K562 (cell line): Measurements from ENCODE around the gene CPED1. TPM values are rescaled to one million over a fixed set of nuclear protein-coding genes. Genes with fewer than 3 reads are reported as not detected.

Source experiments
- ATAC-seq: fragments of 200-7000 bp; cut with Tn5 transposase; 3 replicates; pipeline ENCODE4 v1.9.1; 2020; ENCODE audit warnings: moderate library complexity
- BruUV-seq: library from RNA; stranded (reverse); fragments of 400-500 nt; replicated peaks from 2 replicates; lab custom pipeline; 2021; lab: Mats Ljungman, UMichigan
- CTCF ChIA-PET: fragments of 300-600 bp; formaldehyde crosslinking; extraction: SDS; loops from one replicate; lab custom pipeline; 2021; ENCODE audit warnings: low intra/inter-chr PET ratio; lab: Yijun Ruan, JAX
- POLR2A ChIA-PET: fragments of 300-600, 350-650 bp; sonication (Branson Sonifier 250); formaldehyde crosslinking; extraction: SDS; loops from one replicate; lab custom pipeline; 2021; ENCODE audit warnings: antibody characterized with exemption, inconsistent platforms; lab: Yijun Ruan, JAX
- DNase-seq, 4 experiments: peaks; one replicate each; pipeline versions ENCODE4 v3.0.0 to v3.0.0-alpha.2; 2011 to 2018; ENCODE audit warnings: low spot score in 3 of 4, mixed read lengths in 3 of 4; ENCODE audit errors: extremely low read depth in 1 of 4
- FAIRE-seq: peaks from 2 replicates; lab custom pipeline; 2011; peaks lifted over from hg19 to GRCh38; lab: Jason Lieb, UNC
- H2AFZ ChIP-seq: 2 replicates; pipeline ENCODE4 v1.6.0; 2011; ENCODE audit warnings: low read depth, low read length, control low read depth, inconsistent platforms
- H3K27ac ChIP-seq: fragments of 200-600 bp; 3 replicates; pipeline ENCODE4 v1.8.0; 2011; ENCODE audit warnings: low read depth, mild to moderate bottlenecking, control low read depth, inconsistent platforms, low read length, moderate library complexity, mixed read lengths; ENCODE audit errors: extremely low read depth
- H3K27me3 ChIP-seq, 2 experiments: fragments of 300-600 bp in 1 of 2; 2 replicates in 1 of 2; 3 replicates in 1 of 2; pipeline versions ENCODE4 v1.6.0 to v1.8.0; 2011; ENCODE audit warnings: inconsistent platforms in 2 of 2, low read length in 2 of 2, mild to moderate bottlenecking in 1 of 2, mixed read lengths in 1 of 2, moderate library complexity in 1 of 2; ENCODE audit not compliant: control insufficient read depth in 2 of 2, insufficient read depth in 2 of 2
- H3K36me3 ChIP-seq: fragments of 300-600 bp; 3 replicates; pipeline ENCODE4 v1.8.0; 2011; ENCODE audit warnings: mild to moderate bottlenecking, low read length, inconsistent platforms; ENCODE audit not compliant: control insufficient read depth, insufficient read depth
- H3K4me1 ChIP-seq, 2 experiments: fragments of 200-600 bp in 1 of 2; replicated peaks in 1 of 2; 2 replicates in 1 of 2; 3 replicates in 1 of 2; pipeline versions ENCODE4 v1.5.1 to v1.8.0; 2011; ENCODE audit warnings: inconsistent platforms in 2 of 2, low read length in 2 of 2, mild to moderate bottlenecking in 1 of 2, mixed read lengths in 1 of 2, moderate library complexity in 1 of 2; ENCODE audit not compliant: control insufficient read depth in 2 of 2, insufficient read depth in 2 of 2
- H3K4me2 ChIP-seq: 2 replicates; pipeline ENCODE4 v1.6.1; 2011; ENCODE audit warnings: low read length, control low read depth, inconsistent platforms, mixed read lengths; ENCODE audit not compliant: insufficient read depth
- H3K4me3 ChIP-seq: fragments of 200-600 bp; sonication (generic), shearing (Covaris generic); 2 replicates; pipeline ENCODE4 v1.5.1; 2016; ENCODE audit warnings: control low read depth, inconsistent platforms
- H3K79me2 ChIP-seq: fragments of 200-600 bp; 3 replicates; pipeline ENCODE4 v1.8.0; 2011; ENCODE audit warnings: low read length, inconsistent platforms; ENCODE audit not compliant: control insufficient read depth, insufficient read depth
- H3K9ac ChIP-seq, 2 experiments: 2 replicates each; pipeline versions ENCODE4 v1.6.0 to v1.6.1; 2011; ENCODE audit warnings: low read depth in 2 of 2, low read length in 2 of 2, control low read depth in 1 of 2, inconsistent platforms in 1 of 2, mild to moderate bottlenecking in 1 of 2, mixed read lengths in 1 of 2; ENCODE audit not compliant: insufficient read depth in 1 of 2
- H3K9me1 ChIP-seq: one replicate; pipeline ENCODE4 v1.6.0; 2011; ENCODE audit warnings: inconsistent platforms, mild to moderate bottlenecking, low read length, moderate library complexity; ENCODE audit not compliant: control insufficient read depth, insufficient read depth
- H3K9me3 ChIP-seq: replicated peaks from 2 replicates; pipeline ENCODE4 v1.5.1; 2011; ENCODE audit warnings: low read depth, low read length, inconsistent platforms; ENCODE audit not compliant: control insufficient read depth, insufficient read depth
- H4K20me1 ChIP-seq: replicated peaks from 2 replicates; pipeline ENCODE4 v1.6.1; 2011; ENCODE audit warnings: low read length, inconsistent platforms, mixed read lengths; ENCODE audit not compliant: control insufficient read depth, insufficient read depth
- ADNP ChIP-seq: fragments of 200-800 bp; sonication (Bioruptor generic); IDR thresholded peaks from 2 replicates; pipeline ENCODE4 v1.6.1; 2016; ENCODE audit warnings: missing genetic modification characterization, missing compliant biosample characterization
- CBX3 ChIP-seq, 2 experiments: IDR thresholded peaks; 1 replicate in 1 of 2; 2 replicates in 1 of 2; pipeline ENCODE4 v1.6.1; 2012; ENCODE audit warnings: inconsistent platforms in 2 of 2, low read length in 2 of 2, borderline replicate concordance in 1 of 2, control low read depth in 1 of 2
- CSDE1 ChIP-seq, 2 experiments: fragments of 450-650 bp; IDR thresholded peaks; 2 replicates each; pipeline ENCODE4 v1.6.1; 2016; ENCODE audit warnings: mild to moderate bottlenecking in 1 of 2
- FOXJ3 ChIP-seq: sonication (generic); formaldehyde crosslinking; IDR thresholded peaks from 2 replicates; pipeline ENCODE4 v1.4.0; 2020; ENCODE audit warnings: mild to moderate bottlenecking, missing genetic modification reagents
- FOXK1 ChIP-seq: sonication (generic); formaldehyde crosslinking; IDR thresholded peaks from 2 replicates; pipeline ENCODE4 v1.8.0; 2022; ENCODE audit warnings: missing genetic modification reagents, mild to moderate bottlenecking, borderline replicate concordance
- IFI16 ChIP-seq: fragments of 250-450 bp; sonication (Bioruptor Pico); IDR thresholded peaks from 2 replicates; pipeline ENCODE4 v2.1.2; 2022; ENCODE audit warnings: mild to moderate bottlenecking, inconsistent platforms
- MEF2D ChIP-seq: conservative IDR thresholded peaks from 2 replicates; pipeline ENCODE4 v1.6.1; 2016; ENCODE audit warnings: low read depth, missing genetic modification characterization, missing compliant biosample characterization
- MTA3 ChIP-seq: fragments of 450-650 bp; formaldehyde crosslinking; IDR thresholded peaks from 2 replicates; pipeline ENCODE4 v1.6.1; 2017; ENCODE audit warnings: mild to moderate bottlenecking, borderline replicate concordance
- NR2C2 ChIP-seq, 2 experiments: fragments of 200-800 bp in 1 of 2; sonication (Bioruptor generic) in 1 of 2; sonication (generic) in 1 of 2; formaldehyde crosslinking in 1 of 2; IDR thresholded peaks; 2 replicates each; pipeline versions ENCODE4 v1.6.1 to v1.8.0; 2016 to 2022; ENCODE audit warnings: mild to moderate bottlenecking in 1 of 2, missing compliant biosample characterization in 1 of 2, missing genetic modification characterization in 1 of 2, missing genetic modification reagents in 1 of 2
- NR3C1 ChIP-seq: sonication (generic); formaldehyde crosslinking; IDR thresholded peaks from 2 replicates; pipeline ENCODE4 v1.8.1; 2022; ENCODE audit warnings: missing genetic modification reagents
- RB1 ChIP-seq: fragments of 450-650 bp; IDR thresholded peaks from 2 replicates; pipeline ENCODE4 v1.6.1; 2017; ENCODE audit warnings: low read depth, mild to moderate bottlenecking
- RBM34 ChIP-seq: fragments of 200-400 bp; formaldehyde crosslinking; IDR thresholded peaks from 2 replicates; pipeline ENCODE4 v1.6.1; 2018; ENCODE audit warnings: low read length, borderline replicate concordance; ENCODE audit not compliant: insufficient read depth
- STAG1 ChIP-seq: sonication (generic); formaldehyde crosslinking; IDR thresholded peaks from 2 replicates; pipeline ENCODE4 v1.5.0; 2020; ENCODE audit warnings: missing genetic modification reagents, borderline replicate concordance
- ZBTB17 ChIP-seq: fragments of 450-650 bp; formaldehyde crosslinking; IDR thresholded peaks from 2 replicates; pipeline ENCODE4 v1.4.0; 2020; ENCODE audit warnings: mild to moderate bottlenecking
- ZNF644 ChIP-seq: fragments of 200-800 bp; sonication (Bioruptor generic); IDR thresholded peaks from 2 replicates; pipeline ENCODE4 v1.6.1; 2016; ENCODE audit warnings: low read depth, missing genetic modification characterization, missing compliant biosample characterization
- ZNF780A ChIP-seq: fragments of 250-450 bp; sonication (Bioruptor Pico); IDR thresholded peaks from 2 replicates; pipeline ENCODE4 v1.5.0; 2021; ENCODE audit warnings: mild to moderate bottlenecking
- WGBS: fragments of 100-300 bp; shearing (Covaris generic); methylation state at CpG from one replicate; pipeline ENCODE4 v1.1.6; 2016; ENCODE audit warnings: low coverage, mixed read lengths; ENCODE audit not compliant: insufficient coverage; ENCODE audit errors: missing lambda C conversion rate; 5-methylcytosine and 5-hydroxymethylcytosine counted together
- in situ Hi-C: fragments of 300-500 bp; cut with MboI; formaldehyde crosslinking; loops from 4 replicates; pipeline ENCODE4 v1.15.0; 2018; ENCODE audit warnings: inconsistent platforms, mixed read lengths
- intact Hi-C: fragments of 100-400 bp; cut with micrococcal nuclease; formaldehyde crosslinking; loops from 2 replicates; pipeline ENCODE4 v1.14.2; 2022
- polyA plus RNA-seq, 8 experiments: library from polyadenylated mRNA; depleted of rRNA in 4 of 8; stranded (reverse) in 5 of 8; unstranded in 3 of 8; fragments of >200 nt; fragmentation: Nextera tagmentation in 2 of 8; fragmentation: Illumina TruSeq in 1 of 8; extraction: Ambion mirVana in 2 of 8; extraction: Trizol in 1 of 8; gene quantifications; 2 replicates each; pipeline versions ENCODE4 v1.2.1 to v1.2.3, GENCODE V29; 2011 to 2014; ENCODE audit warnings: inconsistent platforms in 1 of 8, missing spikeins in 1 of 8
- total RNA-seq, 7 experiments: library from RNA; depleted of rRNA in 6 of 7; stranded (reverse); fragments of >200 nt in 6 of 7; fragmentation: Illumina TruSeq in 2 of 7; extraction: Trizol in 2 of 7; gene quantifications; 2 replicates each; pipeline versions ENCODE4 v1.2.1 to v1.2.3, GENCODE V29; 2011 to 2021; ENCODE audit warnings: low replicate concordance in 1 of 7
- TF ChIP-seq, protein P1 (sequence below): fragments of 450-650 bp; formaldehyde crosslinking; IDR thresholded peaks from 2 replicates; pipeline ENCODE4 v1.4.0; 2020; ENCODE audit warnings: mild to moderate bottlenecking, moderate library complexity
- TF ChIP-seq, protein P2 (sequence below): fragments of 250-450 bp; sonication (Bioruptor Pico); IDR thresholded peaks from 2 replicates; pipeline ENCODE4 v1.5.0; 2021

The CPED1 gene
- total and polyA plus RNA-seq, 9 of the 15 experiments (the other 6 are each of a cell fraction or from before 2014, with no cell fraction given): 195 to 393 (median 290) TPM

DNA sequence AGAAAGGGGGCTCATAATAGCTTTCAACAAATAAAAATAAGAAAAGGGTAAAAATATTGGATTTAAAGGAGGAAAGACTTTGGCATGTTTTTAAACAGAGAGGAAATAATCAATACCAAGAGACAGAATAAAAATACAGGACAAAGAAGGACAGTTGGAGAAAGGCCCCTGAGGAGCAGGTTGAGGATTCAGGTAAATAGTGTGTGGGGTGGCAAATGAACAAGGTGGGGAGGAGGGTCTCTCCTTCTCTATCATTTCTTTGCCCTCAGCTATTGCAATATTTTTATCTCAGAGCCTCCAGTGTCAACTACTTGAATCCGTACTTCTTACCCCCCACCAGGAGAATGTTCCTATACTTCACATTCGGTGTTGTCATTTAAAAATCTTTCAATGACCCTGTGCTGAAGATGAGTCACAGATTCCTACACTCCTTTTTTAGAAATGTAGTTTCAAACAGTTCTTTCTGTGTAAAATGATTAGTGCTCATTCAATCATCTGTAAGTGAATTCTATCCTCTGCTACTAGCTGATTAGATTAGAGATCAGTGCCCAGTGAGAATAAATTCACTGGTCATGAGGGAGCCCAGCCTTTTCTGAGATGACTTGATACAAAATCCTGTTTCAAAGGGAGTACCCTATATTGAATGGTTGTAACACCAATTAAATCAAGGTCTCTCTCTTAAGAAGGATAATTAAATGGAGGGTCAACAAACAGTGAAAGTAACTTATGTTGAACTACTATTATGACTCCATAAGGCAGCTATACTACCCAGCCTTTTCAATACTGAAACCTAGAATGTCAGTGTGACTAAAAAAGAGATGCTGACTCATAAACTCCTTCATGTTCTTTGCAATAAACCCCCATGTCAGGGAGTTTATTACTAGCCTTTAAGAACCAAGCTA, 289.9 kb downstream of the CPED1 start:
- intact Hi-C loops (no loop called here), in situ Hi-C loops (no loop called here)
- peaks cover 98% of the 10 kb centered on the region for H3K36me3 ChIP-seq
- H3K4me3 ChIP-seq: no peak overlapping the region
- no peaks in the 10 kb centered on the region for H3K79me2 ChIP-seq
- no peak overlapping the region for H3K9ac ChIP-seq
- H4K20me1 ChIP-seq: no peaks in the 10 kb centered on the region
- FAIRE-seq: no peak
- WGBS: 9% methylated on average over 2 of the region's 2 CpGs
- peak; percentile 71 for ATAC-seq
- H3K27ac ChIP-seq: peak overlapping the region; percentile 52; the same call in 2 of the 3 replicates
- no TSS peak for BruUV-seq
- CTCF ChIA-PET: no interaction called here
- H3K4me2 ChIP-seq: no peak overlapping the region
- POLR2A ChIA-PET: interaction anchor here (0.5 to 1.6 kb wide), 2 partner anchors 10 to 108 kb away, joined by 3 read pairs; no protein-coding TSS in a partner anchor
- H3K9me1 ChIP-seq: no peaks in the 10 kb centered on the region
- DNase-seq: peak in 2 of 4 experiments; percentile 39 to 50
- H3K4me1 ChIP-seq: peaks cover 0 to 12% of the 10 kb centered on the region in 2 experiments; a peak in 2 of 5 replicates
- H3K27me3 ChIP-seq: no peaks in the 10 kb centered on the region
- peaks cover 5% of the 10 kb centered on the region for H3K9me3 ChIP-seq
- H2AFZ ChIP-seq: no peak overlapping the region
- TF ChIP-seq FOXK1 (CRISPR knock-in tag): no peak
- TF ChIP-seq ADNP (tag): peak; percentile 55
- no peak for TF ChIP-seq CSDE1 (IDR thresholded peaks at IDR 0.05)
- TF ChIP-seq ZNF780A (CRISPR knock-in tag): no peak
- TF ChIP-seq NR3C1 (CRISPR knock-in tag): no peak
- no peak for TF ChIP-seq FOXJ3 (CRISPR knock-in tag)
- TF ChIP-seq MEF2D (tag): peak; percentile 75
- TF ChIP-seq MTA3: no peak
- no peak for TF ChIP-seq ZBTB17
- TF ChIP-seq CBX3 (IDR thresholded peaks at IDR 0.05; ENCODE audit: borderline replicate concordance in 1 of 2, low read length in 2 of 2): no peak
- TF ChIP-seq, protein P1, sequence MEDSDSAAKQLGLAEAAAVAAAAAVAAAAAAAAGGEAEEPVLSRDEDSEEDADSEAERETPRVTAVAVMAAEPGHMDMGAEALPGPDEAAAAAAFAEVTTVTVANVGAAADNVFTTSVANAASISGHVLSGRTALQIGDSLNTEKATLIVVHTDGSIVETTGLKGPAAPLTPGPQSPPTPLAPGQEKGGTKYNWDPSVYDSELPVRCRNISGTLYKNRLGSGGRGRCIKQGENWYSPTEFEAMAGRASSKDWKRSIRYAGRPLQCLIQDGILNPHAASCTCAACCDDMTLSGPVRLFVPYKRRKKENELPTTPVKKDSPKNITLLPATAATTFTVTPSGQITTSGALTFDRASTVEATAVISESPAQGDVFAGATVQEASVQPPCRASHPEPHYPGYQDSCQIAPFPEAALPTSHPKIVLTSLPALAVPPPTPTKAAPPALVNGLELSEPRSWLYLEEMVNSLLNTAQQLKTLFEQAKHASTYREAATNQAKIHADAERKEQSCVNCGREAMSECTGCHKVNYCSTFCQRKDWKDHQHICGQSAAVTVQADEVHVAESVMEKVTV (CRISPR knock-in tag): no peak
- TF ChIP-seq RB1: no peak
- 0 out of 2 replicates have a peak, but pooled peaks have one; percentile 52 for TF ChIP-seq ZNF644 (tag)
- TF ChIP-seq STAG1 (CRISPR knock-in tag): no peak
- no peak for TF ChIP-seq RBM34
- TF ChIP-seq NR2C2 (CRISPR knock-in tag; IDR thresholded peaks at IDR 0.05): no peak
- TF ChIP-seq NR2C2 (tag; IDR thresholded peaks at IDR 0.05): no peak
- TF ChIP-seq, protein P2, sequence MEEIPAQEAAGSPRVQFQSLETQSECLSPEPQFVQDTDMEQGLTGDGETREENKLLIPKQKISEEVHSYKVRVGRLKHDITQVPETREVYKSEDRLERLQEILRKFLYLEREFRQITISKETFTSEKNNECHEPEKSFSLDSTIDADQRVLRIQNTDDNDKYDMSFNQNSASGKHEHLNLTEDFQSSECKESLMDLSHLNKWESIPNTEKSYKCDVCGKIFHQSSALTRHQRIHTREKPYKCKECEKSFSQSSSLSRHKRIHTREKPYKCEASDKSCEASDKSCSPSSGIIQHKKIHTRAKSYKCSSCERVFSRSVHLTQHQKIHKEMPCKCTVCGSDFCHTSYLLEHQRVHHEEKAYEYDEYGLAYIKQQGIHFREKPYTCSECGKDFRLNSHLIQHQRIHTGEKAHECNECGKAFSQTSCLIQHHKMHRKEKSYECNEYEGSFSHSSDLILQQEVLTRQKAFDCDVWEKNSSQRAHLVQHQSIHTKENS (CRISPR knock-in tag): no peak
- TF ChIP-seq IFI16 (CRISPR knock-in tag): no peak
